DMS53 treated with DMSO at 0.1 percent for 48 hours (cell line): ENCODE data around the gene B4GALNT1.
"Not testable (repeated sequence)": the region's sequence is repeated elsewhere in the genome, so short reads cannot be mapped to it uniquely, and the experiment has no call there.

ENCODE experiments used
- DNase-seq: peaks from one replicate; lab custom pipeline; 2025; ENCODE audit not compliant: unreplicated experiment; lab: John Stamatoyannopoulos, UW

Gene B4GALNT1

GRCh38 chr12:57632958-57633840, at the start of gene B4GALNT1:
TSS of gene B4GALNT1 (minus strand) at chr12:57633201. CDS start at chr12:57632132, 1,069 bp downstream.
- DNase-seq = peak; percentile 55

GRCh38 chr12:57679697-57680096, 46.7 kb upstream of the B4GALNT1 start:
- DNase-seq = no peak

DNA sequence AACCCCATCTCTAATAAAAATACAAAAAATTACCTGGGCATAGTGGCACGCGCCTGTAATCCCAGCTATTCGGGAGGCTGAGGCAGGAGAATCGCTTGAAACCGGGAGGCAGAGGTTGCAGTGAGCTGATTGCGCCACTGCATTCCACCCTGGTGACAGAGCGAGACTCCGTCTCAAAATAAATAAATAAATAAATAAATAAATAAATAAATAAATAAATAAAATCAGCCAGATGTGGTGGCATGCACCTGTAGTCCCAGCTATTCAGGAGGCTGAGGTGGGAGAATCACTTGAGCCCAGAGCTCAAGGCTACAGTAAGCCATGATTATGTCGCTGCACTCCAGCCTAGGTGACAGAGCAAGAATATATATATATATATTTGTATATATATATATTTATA, 44.9 kb upstream of the B4GALNT1 start:
- not testable (repeated sequence) for DNase-seq

DNA sequence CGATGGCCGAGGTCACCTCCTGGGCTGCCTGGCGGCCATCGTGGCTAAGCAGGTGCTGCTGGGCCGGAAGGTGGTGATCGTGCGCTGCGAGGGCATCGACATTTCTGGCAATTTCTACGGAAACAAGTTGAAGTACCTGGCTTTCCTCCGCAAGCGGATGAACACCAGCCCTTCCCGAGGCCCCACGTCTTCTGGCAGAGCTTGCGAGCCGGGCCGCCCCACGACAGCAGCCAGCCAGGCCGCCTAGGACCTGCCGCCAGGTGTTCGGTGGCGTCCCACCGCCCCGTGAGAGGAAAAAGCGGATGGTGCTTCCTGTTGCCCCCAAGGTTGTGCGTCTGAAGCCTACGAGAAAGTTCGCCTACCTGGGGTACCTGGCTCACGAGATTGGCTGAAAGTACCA, 41.7 kb upstream of the B4GALNT1 start:
- DNase-seq = no peak

GRCh38 chr12:57672801-57673200, 39.8 kb upstream of the B4GALNT1 start:
- DNase-seq = no peak

- DNase-seq = not testable (repeated sequence)
Observed at GRCh38 chr12:57671811-57672210, 38.8 kb upstream of the B4GALNT1 start.

- not testable (repeated sequence) for DNase-seq
Observed at GRCh38 chr12:57669691-57670090, 36.7 kb upstream of the B4GALNT1 start.

- no peak for DNase-seq
Observed at GRCh38 chr12:57666897-57667296, 33.9 kb upstream of the B4GALNT1 start.

GRCh38 chr12:57665066-57665820, 32.2 kb upstream of the B4GALNT1 start:
- DNase-seq = not testable (repeated sequence)

DNA sequence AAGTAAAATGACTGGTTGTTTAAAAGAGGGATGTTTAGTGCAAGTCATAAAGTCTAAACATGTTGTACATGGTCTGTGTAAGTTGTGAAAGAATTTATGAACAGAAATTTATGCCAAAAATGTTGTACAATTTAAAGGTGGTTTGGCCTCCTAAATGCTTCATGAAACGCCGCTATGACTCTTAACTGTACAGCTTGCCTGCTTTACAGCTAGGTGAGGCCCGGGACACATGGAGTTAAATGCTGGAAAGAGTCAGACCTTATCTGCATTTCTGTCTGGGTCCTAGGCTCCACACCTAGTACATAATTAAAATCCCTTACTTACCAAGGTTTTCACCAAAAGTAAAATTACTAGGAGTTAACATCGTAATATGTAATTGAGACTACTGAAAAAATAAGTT, 28.4 kb upstream of the B4GALNT1 start:
- DNase-seq = no peak

- no peak for DNase-seq
Observed at GRCh38 chr12:57658890-57659289, 25.9 kb upstream of the B4GALNT1 start.

GRCh38 chr12:57657744-57658143, 24.7 kb upstream of the B4GALNT1 start:
- DNase-seq = no peak

DNA sequence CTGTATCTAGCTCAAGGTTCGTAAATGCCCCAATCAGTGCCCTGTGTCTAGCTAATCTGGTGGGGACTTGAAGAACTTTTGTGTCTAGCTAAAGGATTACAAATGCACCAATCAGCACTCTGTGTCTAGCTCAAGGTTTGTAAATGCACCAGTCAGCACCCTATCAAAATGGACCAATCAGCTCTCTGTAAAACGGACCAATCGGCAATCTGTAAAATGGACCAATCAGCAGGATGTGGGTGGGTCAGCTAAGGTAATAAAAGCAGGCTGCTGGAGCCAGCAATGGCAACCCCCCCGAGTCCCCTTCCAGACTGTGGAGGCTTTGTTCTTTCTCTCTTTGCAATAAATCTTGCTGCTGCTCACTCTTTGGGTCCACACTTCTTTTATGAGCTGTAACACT, 23.4 kb upstream of the B4GALNT1 start:
- not testable (repeated sequence) for DNase-seq

DNA sequence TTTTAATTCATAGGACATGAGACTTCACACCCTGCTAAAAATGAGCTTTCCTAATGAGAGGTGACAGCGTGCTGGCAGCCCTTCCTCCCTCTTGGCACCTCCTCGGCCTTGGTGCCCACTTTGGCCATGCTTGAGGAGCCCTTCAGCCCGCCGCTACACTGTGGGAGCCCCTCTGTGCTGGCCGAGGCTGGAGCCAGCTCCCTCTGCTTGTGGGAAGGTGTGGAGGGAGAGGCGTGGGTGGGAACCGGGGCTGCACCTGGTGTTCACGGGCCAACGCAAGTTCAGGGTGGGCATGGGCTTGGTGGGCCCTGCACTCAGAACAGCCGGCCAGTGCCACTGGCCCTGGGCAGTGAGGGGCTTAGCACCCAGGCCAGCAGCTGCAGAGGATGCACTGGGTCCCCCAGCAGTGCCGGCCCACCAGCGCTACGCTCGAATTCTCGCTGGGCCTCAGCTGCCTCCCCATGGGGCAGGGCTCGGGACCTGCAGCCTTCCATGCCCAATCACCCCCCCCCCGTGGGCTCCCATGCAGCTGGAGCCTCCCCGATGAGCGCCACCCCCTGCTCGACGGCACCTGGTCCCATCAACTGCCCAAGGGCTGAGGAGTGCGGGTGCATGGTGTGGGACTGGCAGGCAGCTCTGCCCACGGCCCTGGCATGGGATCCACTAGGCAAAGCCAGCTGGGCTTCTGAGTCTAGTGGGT, 22.7 kb upstream of the B4GALNT1 start:
- no peak for DNase-seq

DNA sequence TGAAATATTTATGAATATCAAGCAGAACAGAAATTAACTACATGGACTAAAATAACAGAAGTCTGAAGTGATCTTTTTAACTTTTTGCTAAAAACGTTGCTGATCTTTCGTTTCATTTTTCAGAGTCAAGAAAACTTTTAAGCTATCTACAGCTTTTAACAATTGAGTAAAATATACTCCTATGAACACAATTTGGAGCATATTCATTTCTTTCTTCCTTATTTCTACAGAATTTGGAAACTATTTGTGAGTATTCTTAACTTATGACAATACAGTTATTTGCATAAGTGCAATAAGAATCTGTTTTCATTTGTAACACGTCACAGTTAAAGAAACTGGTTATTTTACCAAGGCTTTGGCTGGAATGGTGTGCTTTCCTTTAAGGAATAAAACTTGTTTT, 21.0 kb upstream of the B4GALNT1 start:
- no peak for DNase-seq

DNA sequence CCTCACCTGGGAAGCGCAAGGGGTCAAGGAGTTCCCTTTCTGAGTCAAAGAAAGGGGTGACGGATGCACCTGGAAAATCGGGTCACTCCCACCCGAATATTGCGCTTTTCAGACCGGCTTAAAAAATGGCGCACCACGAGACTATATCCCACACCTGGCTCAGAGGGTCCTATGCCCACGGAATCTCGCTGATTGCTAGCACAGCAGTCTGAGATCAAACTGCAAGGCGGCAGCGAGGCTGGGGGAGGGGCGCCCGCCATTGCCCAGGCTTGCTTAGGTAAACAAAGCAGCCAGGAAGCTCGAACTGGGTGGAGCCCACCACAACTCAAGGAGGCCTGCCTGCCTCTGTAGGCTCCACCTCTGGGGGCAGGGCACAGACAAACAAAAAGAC, 13.7 kb upstream of the B4GALNT1 start:
- not testable (repeated sequence) for DNase-seq

- DNase-seq = not testable (repeated sequence)
Observed at GRCh38 chr12:57645990-57646658, 13.1 kb upstream of the B4GALNT1 start.

DNA sequence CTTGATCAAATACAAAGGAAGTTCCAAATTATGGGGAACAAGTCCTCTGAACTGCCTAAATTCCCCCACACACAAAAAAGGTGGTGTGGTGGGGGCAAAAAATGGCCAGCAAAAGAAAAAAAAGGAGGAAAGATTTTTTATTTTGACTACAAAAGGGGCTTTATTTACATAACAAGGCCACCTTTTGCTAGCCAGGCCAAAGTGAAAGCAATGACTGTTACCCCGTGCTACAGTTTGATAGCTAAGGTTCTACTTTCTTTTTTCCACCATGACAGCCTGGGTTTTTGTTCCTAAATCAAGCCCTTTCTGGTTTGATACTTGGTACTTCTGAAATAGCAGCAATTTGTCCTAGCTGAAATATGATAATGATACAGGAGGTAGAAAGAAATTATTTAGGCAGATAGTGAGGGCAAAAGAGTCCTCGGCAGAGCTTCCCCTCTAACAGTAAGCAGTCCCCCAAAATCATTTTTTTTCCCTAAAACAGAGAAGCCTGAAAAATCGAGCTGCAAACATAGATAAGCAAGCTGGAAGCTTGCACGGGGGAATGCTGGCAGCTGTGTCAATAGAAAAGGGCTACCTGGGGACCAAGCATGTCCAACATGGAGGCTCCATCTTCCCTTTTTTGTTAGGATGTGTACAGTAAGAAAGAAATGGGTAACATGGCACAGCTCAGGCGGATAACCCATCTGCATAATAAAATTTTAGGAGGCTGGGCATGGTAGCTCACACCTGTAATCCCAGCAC, 8.9 kb upstream of the B4GALNT1 start:
- DNase-seq = no peak

GRCh38 chr12:57640175-57641042, 7.4 kb upstream of the B4GALNT1 start:
- no peak for DNase-seq
